ENCODE data around the gene TWIST2. TPM values are rescaled to one million over a fixed set of nuclear protein-coding genes. Genes with fewer than 3 reads are reported as not detected.

TWIST2 gene
- total RNA-seq, 1 experiment from 2014 or later: 5.0 TPM

- CTCF ChIA-PET: no interaction called here
Measured at GRCh38 chr2:238946318-238947242, 98.7 kb downstream of the TWIST2 start.

GRCh38 chr2:238947243-238947760, 99.4 kb downstream of the TWIST2 start:
- no peaks in the 10 kb centered on the region for H3K36me3 ChIP-seq (ENCODE audit: low read depth)
- DNase-seq: no peak
- TF ChIP-seq CTCF (conservative IDR thresholded peaks at IDR 0.05) (no peak), EZH2 (IDR thresholded peaks at IDR 0.05; ENCODE audit: low read depth) (no peak)
- peaks cover 3% of the 10 kb centered on the region; the same call in 1 of the 2 replicates for H3K9me3 ChIP-seq (ENCODE audit: insufficient read depth, low read depth)
- H3K79me2 ChIP-seq (ENCODE audit: low read depth): no peaks in the 10 kb centered on the region
- peak overlapping the region; percentile 54 for H3K4me2 ChIP-seq
- no TSS peak for BruUV-seq (replicated peaks)
- peaks cover 24% of the 10 kb centered on the region for H3K4me1 ChIP-seq (replicated peaks; ENCODE audit: insufficient read depth)
- POLR2A ChIA-PET (ENCODE audit: unreplicated experiment): interaction anchor here (0.7 kb wide), 2 partner anchors 386 to 624 kb away, joined by 5 to 6 read pairs; no protein-coding TSS in a partner anchor
- CTCF ChIA-PET: no interaction called here
- H3K4me3 ChIP-seq: no peak overlapping the region
- 0 out of 2 replicates have a peak, but pooled peaks cover 9% of the 10 kb centered on the region for H3K27me3 ChIP-seq (ENCODE audit: insufficient read depth, low read depth)
- intact Hi-C loops (cut with micrococcal nuclease; ENCODE audit: unreplicated experiment): no loop called here
- peak overlapping the region; percentile 76 for H3K27ac ChIP-seq
- H3K9me2 ChIP-seq (ENCODE audit: insufficient read depth): no peaks in the 10 kb centered on the region
- H4K20me1 ChIP-seq (ENCODE audit: insufficient read depth): no peaks in the 10 kb centered on the region
- peaks cover 14% of the 10 kb centered on the region for H3F3A ChIP-seq (ENCODE audit: insufficient read depth, low read depth)
- H2AFZ ChIP-seq: no peak overlapping the region

More at GRCh38 chr2:238946318-238947242, 98.7 kb downstream of the TWIST2 start:
- no peak for DNase-seq
- no peak overlapping the region for H2AFZ ChIP-seq
- H4K20me1 ChIP-seq (ENCODE audit: insufficient read depth): no peaks in the 10 kb centered on the region
- intact Hi-C loops (cut with micrococcal nuclease; ENCODE audit: unreplicated experiment): no loop called here
- H3K9me2 ChIP-seq (ENCODE audit: insufficient read depth): no peaks in the 10 kb centered on the region
- POLR2A ChIA-PET (ENCODE audit: unreplicated experiment): no interaction called here
- H3F3A ChIP-seq (ENCODE audit: insufficient read depth, low read depth): peaks cover 14% of the 10 kb centered on the region
- H3K27ac ChIP-seq: no peak overlapping the region
- H3K27me3 ChIP-seq (ENCODE audit: insufficient read depth, low read depth): peaks cover 14% of the 10 kb centered on the region; the same call in 1 of the 2 replicates
- no TSS peak for BruUV-seq (replicated peaks)
- no peaks in the 10 kb centered on the region for H3K36me3 ChIP-seq (ENCODE audit: low read depth)
- H3K4me2 ChIP-seq: no peak overlapping the region; the same call in 1 of the 2 replicates
- TF ChIP-seq EZH2 (IDR thresholded peaks at IDR 0.05; ENCODE audit: low read depth) (no peak), CTCF (conservative IDR thresholded peaks at IDR 0.05) (no peak)
- H3K4me1 ChIP-seq (replicated peaks; ENCODE audit: insufficient read depth): peaks cover 24% of the 10 kb centered on the region
- peaks cover 3% of the 10 kb centered on the region; the same call in 1 of the 2 replicates for H3K9me3 ChIP-seq (ENCODE audit: insufficient read depth, low read depth)
- no peak overlapping the region for H3K4me3 ChIP-seq
- H3K79me2 ChIP-seq (ENCODE audit: low read depth): no peaks in the 10 kb centered on the region

- H3K9me3 ChIP-seq (ENCODE audit: insufficient read depth, low read depth): peaks cover 3% of the 10 kb centered on the region; the same call in 1 of the 2 replicates
- CTCF ChIA-PET: interaction anchor here (0.5 kb wide), 1 partner anchor 503 kb away, joined by 3 read pairs; no protein-coding TSS in a partner anchor
- H3K79me2 ChIP-seq (ENCODE audit: low read depth): no peaks in the 10 kb centered on the region
- no peaks in the 10 kb centered on the region for H3K36me3 ChIP-seq (ENCODE audit: low read depth)
- H3K27ac ChIP-seq: peak overlapping the region; percentile 76
- peak overlapping the region; percentile 54 for H3K4me2 ChIP-seq
- POLR2A ChIA-PET (ENCODE audit: unreplicated experiment): interaction anchor here (0.6 to 0.7 kb wide), 5 partner anchors 37 to 625 kb away, joined by 3 to 6 read pairs (median 4); no protein-coding TSS in a partner anchor
- no peaks in the 10 kb centered on the region for H3K9me2 ChIP-seq (ENCODE audit: insufficient read depth)
- H4K20me1 ChIP-seq (ENCODE audit: insufficient read depth): no peaks in the 10 kb centered on the region
- TSS peak; percentile 96 for BruUV-seq (replicated peaks)
- TF ChIP-seq CTCF (conservative IDR thresholded peaks at IDR 0.05) (no peak), EZH2 (IDR thresholded peaks at IDR 0.05; ENCODE audit: low read depth) (no peak)
- H3K27me3 ChIP-seq (ENCODE audit: insufficient read depth, low read depth): 0 out of 2 replicates have a peak, but pooled peaks cover 3% of the 10 kb centered on the region
- DNase-seq: peak; percentile 80 to 81
- peak overlapping the region; percentile 72; the same call in 1 of the 2 replicates for H2AFZ ChIP-seq
- intact Hi-C loops (cut with micrococcal nuclease; ENCODE audit: unreplicated experiment): loop anchor here (1.0 kb wide), 1 partner anchor 17 kb away; no protein-coding TSS in a partner anchor
- peaks cover 24% of the 10 kb centered on the region for H3K4me1 ChIP-seq (replicated peaks; ENCODE audit: insufficient read depth)
- H3F3A ChIP-seq (ENCODE audit: insufficient read depth, low read depth): peaks cover 14% of the 10 kb centered on the region
- H3K4me3 ChIP-seq: no peak overlapping the region
Measured at GRCh38 chr2:238947920-238948710, 100.2 kb downstream of the TWIST2 start.
